Measurements from ENCODE around the gene COL9A2.

COL9A2 gene

GRCh38 chr1:40265298-40265697, 51.8 kb downstream of the COL9A2 start:
- Histone ChIP-seq H4K20me1 (ENCODE audit: low read depth, low read length) (no peaks in the 10 kb centered on the region), H3K9me2 (replicated peaks; ENCODE audit: insufficient read depth, low read length) (no peaks in the 10 kb centered on the region), H3K4me3 (ENCODE audit: insufficient read depth, low read length, poor library complexity, severe bottlenecking) (no peak overlapping the region), H2AFZ (ENCODE audit: low read depth, low read length, severe bottlenecking) (no peak overlapping the region), H3K79me2 (ENCODE audit: insufficient read depth, low read length) (peaks cover 15% of the 10 kb centered on the region), H3F3A (ENCODE audit: insufficient read depth) (no peaks in the 10 kb centered on the region; the same call in 1 of the 2 replicates), H3K36me3 (ENCODE audit: low read length) (peaks cover 31% of the 10 kb centered on the region; the same call in 1 of the 2 replicates), H3K4me2 (ENCODE audit: low read depth, low read length, poor library complexity, severe bottlenecking) (no peak overlapping the region), H3K9ac (ENCODE audit: low read length) (no peak overlapping the region), H3K27me3 (ENCODE audit: low read length) (no peaks in the 10 kb centered on the region), H3K27ac (ENCODE audit: low read depth, low read length) (no peak overlapping the region), H3K9me3 (ENCODE audit: insufficient read depth, low read length) (no peaks in the 10 kb centered on the region)
- TF ChIP-seq EZH2phosphoT487 (conservative IDR thresholded peaks at IDR 0.05; ENCODE audit: low read length) (no peak), CTCF (IDR thresholded peaks at IDR 0.05; ENCODE audit: insufficient read depth, low read length, poor library complexity, severe bottlenecking) (no peak)

GRCh38 chr1:40264354-40264781, 52.7 kb downstream of the COL9A2 start:
- Histone ChIP-seq H3K4me2 (ENCODE audit: low read depth, low read length, poor library complexity, severe bottlenecking) (no peak overlapping the region), H3F3A (ENCODE audit: insufficient read depth) (no peaks in the 10 kb centered on the region; the same call in 1 of the 2 replicates), H3K4me3 (ENCODE audit: insufficient read depth, low read length, poor library complexity, severe bottlenecking) (no peak overlapping the region), H3K9me2 (replicated peaks; ENCODE audit: insufficient read depth, low read length) (no peaks in the 10 kb centered on the region), H3K79me2 (ENCODE audit: insufficient read depth, low read length) (peaks cover 15% of the 10 kb centered on the region), H3K27ac (ENCODE audit: low read depth, low read length) (no peak overlapping the region), H3K9ac (ENCODE audit: low read length) (no peak overlapping the region), H2AFZ (ENCODE audit: low read depth, low read length, severe bottlenecking) (no peak overlapping the region), H4K20me1 (ENCODE audit: low read depth, low read length) (no peaks in the 10 kb centered on the region), H3K27me3 (ENCODE audit: low read length) (no peaks in the 10 kb centered on the region), H3K9me3 (ENCODE audit: insufficient read depth, low read length) (no peaks in the 10 kb centered on the region), H3K36me3 (ENCODE audit: low read length) (peaks cover 27% of the 10 kb centered on the region; the same call in 1 of the 2 replicates)
- no peak for TF ChIP-seq CTCF (IDR thresholded peaks at IDR 0.05; ENCODE audit: insufficient read depth, low read length, poor library complexity, severe bottlenecking)
- no peak for TF ChIP-seq EZH2phosphoT487 (conservative IDR thresholded peaks at IDR 0.05; ENCODE audit: low read length)

DNA sequence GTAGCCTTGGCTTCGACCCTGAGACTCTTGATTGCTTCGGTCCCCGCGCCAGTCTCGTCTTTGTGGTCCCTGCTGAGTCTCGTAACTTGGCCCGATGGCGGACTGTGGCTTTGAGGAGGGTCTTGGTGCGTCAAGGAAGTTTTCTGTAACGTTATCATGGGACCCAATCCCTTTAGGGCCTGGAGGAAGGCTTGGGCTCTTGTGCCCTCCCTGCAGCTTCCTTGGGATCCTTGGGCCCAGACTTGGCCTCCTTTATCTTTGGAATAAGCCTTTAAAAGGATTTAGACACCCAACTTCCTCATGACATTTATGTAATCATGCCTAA, 58.7 kb downstream of the COL9A2 start:
- peaks cover 5% of the 10 kb centered on the region; the same call in 1 of the 2 replicates for H3F3A ChIP-seq (ENCODE audit: insufficient read depth)
- peak overlapping the region; percentile 78 for H2AFZ ChIP-seq (ENCODE audit: low read depth, low read length, severe bottlenecking)
- peaks cover 22% of the 10 kb centered on the region for H3K79me2 ChIP-seq (ENCODE audit: insufficient read depth, low read length)
- H3K4me3 ChIP-seq (ENCODE audit: insufficient read depth, low read length, poor library complexity, severe bottlenecking), result peak overlapping the region; percentile 83
- H3K27me3 ChIP-seq (ENCODE audit: low read length), result no peaks in the 10 kb centered on the region
- peaks cover 21% of the 10 kb centered on the region; the same call in 1 of the 2 replicates for H3K36me3 ChIP-seq (ENCODE audit: low read length)
- TF ChIP-seq CTCF (IDR thresholded peaks at IDR 0.05; ENCODE audit: insufficient read depth, low read length, poor library complexity, severe bottlenecking) (no peak), EZH2phosphoT487 (conservative IDR thresholded peaks at IDR 0.05; ENCODE audit: low read length) (no peak)
- H4K20me1 ChIP-seq (ENCODE audit: low read depth, low read length), result no peaks in the 10 kb centered on the region
- peak overlapping the region; percentile 55 for H3K27ac ChIP-seq (ENCODE audit: low read depth, low read length)
- peak overlapping the region; percentile 89 for H3K9ac ChIP-seq (ENCODE audit: low read length)
- peak overlapping the region; percentile 69 for H3K4me2 ChIP-seq (ENCODE audit: low read depth, low read length, poor library complexity, severe bottlenecking)
- H3K9me3 ChIP-seq (ENCODE audit: insufficient read depth, low read length), result no peaks in the 10 kb centered on the region
- H3K9me2 ChIP-seq (replicated peaks; ENCODE audit: insufficient read depth, low read length), result no peaks in the 10 kb centered on the region

All from SU-DHL-6 (cell line).